ENCODE measurements around the gene TBC1D14. TPM values are rescaled to one million over a fixed set of nuclear protein-coding genes. Genes with fewer than 3 reads are reported as not detected.

TBC1D14 gene
- total and polyA plus RNA-seq, 2 of the 8 experiments (the other 6 are each of a cell fraction or from before 2014, with no cell fraction given): 45.6 to 48.2 TPM

GRCh38 chr4:7055111-7055989 is 145.7 kb downstream of the TBC1D14 start:
- Histone ChIP-seq H2BK12ac (ENCODE audit: low read depth, low read length) (no peak overlapping the region), H4K91ac (replicated peaks; ENCODE audit: insufficient read length, low read length) (no peak overlapping the region), H2AK5ac (ENCODE audit: low read depth, low read length) (no peak overlapping the region), H3K4me2 (ENCODE audit: insufficient read depth in 1 of 2, low read depth in 2 of 2, low read length in 2 of 2) (no peak overlapping the region), H3K56ac (replicated peaks; ENCODE audit: insufficient read length, low read depth, low read length) (no peak overlapping the region), H3K4ac (replicated peaks; ENCODE audit: insufficient read length, low read depth, low read length) (no peak overlapping the region), H4K5ac (ENCODE audit: insufficient read length, low read depth, low read length) (no peak overlapping the region), H3K14ac (ENCODE audit: insufficient read length) (no peak overlapping the region), H3K36me3 (ENCODE audit: control insufficient read depth in 2 of 4, insufficient read depth in 4 of 4, low read length in 3 of 4) (peaks cover 4 to 16% (median 10%) of the 10 kb centered on the region in 4 experiments), H4K8ac (ENCODE audit: extremely low read depth, insufficient read depth, low read length) (no peak overlapping the region; the same call in 1 of the 2 replicates), H3K4me3 (ENCODE audit: extremely low read depth in 1 of 4, insufficient read depth in 2 of 4, low read depth in 3 of 4, low read length in 4 of 4) (no peak overlapping the region), H3K27me3 (replicated peaks in 1 of 4; ENCODE audit: control insufficient read depth in 3 of 4, extremely low read depth in 1 of 4, insufficient read depth in 3 of 4, low read length in 3 of 4) (no peaks in the 10 kb centered on the region), H3K9ac (replicated peaks in 1 of 4; ENCODE audit: extremely low read depth in 1 of 4, low read depth in 3 of 4, low read length in 3 of 4) (no peak overlapping the region; a peak in 1 of 7 replicates), H3K23me2 (ENCODE audit: low read depth, low read length) (no peaks in the 10 kb centered on the region), H2BK120ac (replicated peaks; ENCODE audit: low read depth, low read length) (no peak overlapping the region), H2BK15ac (ENCODE audit: low read length) (no peak overlapping the region), H3K27ac (ENCODE audit: low read depth, low read length) (no peak overlapping the region), H3K79me2 (ENCODE audit: control insufficient read depth in 1 of 2, insufficient read depth in 2 of 2, low read length in 2 of 2) (no peaks in the 10 kb centered on the region), H3K23ac (ENCODE audit: insufficient read length) (no peak overlapping the region), H3K18ac (ENCODE audit: extremely low read depth, low read length) (no peak overlapping the region), H2BK5ac (ENCODE audit: low read depth, low read length) (no peak overlapping the region), H3K4me1 (replicated peaks in 1 of 4; ENCODE audit: control insufficient read depth in 3 of 4, insufficient read depth in 4 of 4, low read length in 3 of 4) (no peaks in the 10 kb centered on the region; a peak in 1 of 7 replicates), H3K9me3 (ENCODE audit: insufficient read depth in 2 of 2, low read depth in 1 of 2, low read length in 1 of 2) (no peaks in the 10 kb centered on the region), H2AFZ (ENCODE audit: low read length) (no peak overlapping the region), H2BK20ac (ENCODE audit: low read length) (no peak overlapping the region), H3K79me1 (ENCODE audit: low read depth, low read length) (peaks cover 11% of the 10 kb centered on the region), H4K20me1 (replicated peaks in 1 of 2; ENCODE audit: control insufficient read depth in 1 of 2, insufficient read depth in 2 of 2, low read length in 2 of 2) (peaks cover 3 to 18% of the 10 kb centered on the region in 2 experiments)
- DNase-seq (ENCODE audit: low read depth in 1 of 2, low spot score in 2 of 2) (no peak), FAIRE-seq (no peak)
- TF ChIP-seq CHD1 (IDR thresholded peaks at IDR 0.05; ENCODE audit: low read depth, low read length) (no peak), GTF2F1 (IDR thresholded peaks at IDR 0.05; ENCODE audit: borderline replicate concordance, low read depth, low read length) (no peak), TCF12 (IDR thresholded peaks at IDR 0.05; ENCODE audit: low read depth, low read length) (no peak)
- TF ChIP-seq, protein P1, sequence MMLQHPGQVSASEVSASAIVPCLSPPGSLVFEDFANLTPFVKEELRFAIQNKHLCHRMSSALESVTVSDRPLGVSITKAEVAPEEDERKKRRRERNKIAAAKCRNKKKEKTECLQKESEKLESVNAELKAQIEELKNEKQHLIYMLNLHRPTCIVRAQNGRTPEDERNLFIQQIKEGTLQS (IDR thresholded peaks at IDR 0.05; ENCODE audit: insufficient read depth, low read depth, low read length): no peak
- POLR2A ChIA-PET (ENCODE audit: partially characterized antibody): interaction anchor here (1.2 to 6.6 kb wide), 4 partner anchors 10 to 41 kb away, joined by 3 to 36 read pairs (median 11); partner anchors contain the start of genes GRPEL1 and TADA2B
- 94% methylated on average over 31 of the region's 31 CpGs; no CpG with 5 or more reads in 1 of the 2 experiments for WGBS, 2 experiments (ENCODE audit: extremely low coverage in 1 of 2, insufficient coverage in 1 of 2, insufficient read length in 1 of 2, insufficient replicate concordance in 2 of 2, low coverage in 1 of 2, low lambda C conversion rate in 2 of 2, missing lambda C conversion rate in 1 of 2)
- CTCF ChIA-PET (ENCODE audit: partially characterized antibody): interaction anchor here (0.7 to 2.4 kb wide), 7 partner anchors 9 to 280 kb away, joined by 3 to 10 read pairs (median 4); no protein-coding TSS in a partner anchor
